Suprapubic skin (tissue), 4 donors: ENCODE results near the gene PDCD6IP. TPM values are rescaled to one million over a fixed set of nuclear protein-coding genes. Genes with fewer than 3 reads are reported as not detected.

Experiments used
- DNase-seq, 2 donors: peaks; one replicate each; pipeline ENCODE4 v3.0.0-alpha.2; 2019; ENCODE audit warnings: low spot score in 2 of 2
- H3K27ac ChIP-seq: fragments of 200-600 bp; sonication (generic); one replicate; pipeline ENCODE4 v1.5.1; 2019
- H3K27me3 ChIP-seq: fragments of 200-600 bp; sonication (generic); one replicate; pipeline ENCODE4 v1.5.1; 2019
- H3K36me3 ChIP-seq: fragments of 200-600 bp; sonication (generic); one replicate; pipeline ENCODE4 v1.5.1; 2019
- H3K4me1 ChIP-seq: fragments of 200-600 bp; sonication (generic); one replicate; pipeline ENCODE4 v1.5.1; 2019
- H3K4me3 ChIP-seq: fragments of 200-600 bp; sonication (generic); one replicate; pipeline ENCODE4 v1.5.1; 2019; ENCODE audit warnings: mild to moderate bottlenecking
- H3K9me3 ChIP-seq: fragments of 200-600 bp; sonication (generic); one replicate; pipeline ENCODE4 v1.5.1; 2019
- CTCF ChIP-seq, 2 donors: fragments of 200-600 bp in 1 of 2; fragments of 450-650 bp in 1 of 2; sonication (generic) in 1 of 2; IDR thresholded peaks; one replicate each; pipeline ENCODE4 v1.5.1; 2016 to 2019; ENCODE audit warnings: antibody characterized with exemption in 2 of 2, mild to moderate bottlenecking in 1 of 2, moderate library complexity in 1 of 2
- EP300 ChIP-seq: sonication (generic); formaldehyde crosslinking; IDR thresholded peaks from one replicate; pipeline ENCODE4 v1.6.1; 2017; ENCODE audit warnings: antibody characterized with exemption
- POLR2A ChIP-seq, 2 donors: fragments of 450-650 bp; IDR thresholded peaks; one replicate each; pipeline ENCODE4 v1.6.1; 2017; ENCODE audit warnings: antibody characterized with exemption in 2 of 2, mild to moderate bottlenecking in 2 of 2, moderate library complexity in 2 of 2
- POLR2AphosphoS5 ChIP-seq, 3 donors: sonication (generic); formaldehyde crosslinking; IDR thresholded peaks; one replicate each; pipeline ENCODE4 v1.6.1; 2017; ENCODE audit warnings: antibody characterized with exemption in 3 of 3
- WGBS: methylation state at CpG from one replicate; pipeline ENCODE4 v1.1.5; 2018; 5-methylcytosine and 5-hydroxymethylcytosine counted together
- total RNA-seq, 4 donors: library from RNA; depleted of rRNA; stranded (reverse); fragments of >200 nt; gene quantifications; one replicate each; pipeline ENCODE4 v1.1.0, GENCODE V29; 2016

PDCD6IP gene
- total RNA-seq, 4 donors from 2014 or later: 117 to 174 (median 135) TPM

DNA sequence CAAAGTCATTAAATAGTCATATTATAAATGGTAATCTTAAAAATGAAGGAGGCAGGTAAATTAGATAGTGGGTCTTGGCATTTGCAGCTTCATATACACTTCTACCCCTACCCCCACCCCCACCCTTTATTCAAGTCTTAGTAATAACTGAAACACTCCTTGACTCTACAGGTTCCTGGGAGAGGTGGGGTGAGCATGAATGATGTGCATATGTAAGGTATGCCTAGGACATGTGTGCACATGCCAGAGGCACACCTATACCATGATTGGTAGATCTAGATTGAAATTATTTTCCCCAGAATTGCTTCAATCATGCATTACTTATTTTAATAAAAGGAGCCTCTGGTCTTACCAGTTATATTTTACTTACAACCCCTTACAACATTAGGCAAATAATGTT is 40.1 kb upstream of the PDCD6IP start:
- no peak for DNase-seq
- H3K4me3 ChIP-seq: no peak overlapping the region
- H3K9me3 ChIP-seq: peaks cover 14% of the 10 kb centered on the region
- TF ChIP-seq POLR2AphosphoS5 (IDR thresholded peaks at IDR 0.05) (no peak), EP300 (no peak), POLR2A (IDR thresholded peaks at IDR 0.05) (no peak), CTCF (IDR thresholded peaks at IDR 0.05) (no peak)
- H3K36me3 ChIP-seq: no peaks in the 10 kb centered on the region
- H3K27me3 ChIP-seq: no peaks in the 10 kb centered on the region
- no peaks in the 10 kb centered on the region for H3K4me1 ChIP-seq
- H3K27ac ChIP-seq: no peak overlapping the region

GRCh38 chr3:33758864-33759263 is 39.6 kb upstream of the PDCD6IP start:
- TF ChIP-seq CTCF (IDR thresholded peaks at IDR 0.05): no peak
- TF ChIP-seq POLR2A (IDR thresholded peaks at IDR 0.05): no peak
- TF ChIP-seq EP300: no peak
- no peak for TF ChIP-seq POLR2AphosphoS5 (IDR thresholded peaks at IDR 0.05)
- no peak overlapping the region for H3K27ac ChIP-seq
- no peaks in the 10 kb centered on the region for H3K27me3 ChIP-seq
- no peaks in the 10 kb centered on the region for H3K4me1 ChIP-seq
- WGBS: 62% methylated on average over 2 of the region's 2 CpGs
- no peak for DNase-seq
- peaks cover 9% of the 10 kb centered on the region for H3K9me3 ChIP-seq
- no peaks in the 10 kb centered on the region for H3K36me3 ChIP-seq
- H3K4me3 ChIP-seq: no peak overlapping the region

DNA sequence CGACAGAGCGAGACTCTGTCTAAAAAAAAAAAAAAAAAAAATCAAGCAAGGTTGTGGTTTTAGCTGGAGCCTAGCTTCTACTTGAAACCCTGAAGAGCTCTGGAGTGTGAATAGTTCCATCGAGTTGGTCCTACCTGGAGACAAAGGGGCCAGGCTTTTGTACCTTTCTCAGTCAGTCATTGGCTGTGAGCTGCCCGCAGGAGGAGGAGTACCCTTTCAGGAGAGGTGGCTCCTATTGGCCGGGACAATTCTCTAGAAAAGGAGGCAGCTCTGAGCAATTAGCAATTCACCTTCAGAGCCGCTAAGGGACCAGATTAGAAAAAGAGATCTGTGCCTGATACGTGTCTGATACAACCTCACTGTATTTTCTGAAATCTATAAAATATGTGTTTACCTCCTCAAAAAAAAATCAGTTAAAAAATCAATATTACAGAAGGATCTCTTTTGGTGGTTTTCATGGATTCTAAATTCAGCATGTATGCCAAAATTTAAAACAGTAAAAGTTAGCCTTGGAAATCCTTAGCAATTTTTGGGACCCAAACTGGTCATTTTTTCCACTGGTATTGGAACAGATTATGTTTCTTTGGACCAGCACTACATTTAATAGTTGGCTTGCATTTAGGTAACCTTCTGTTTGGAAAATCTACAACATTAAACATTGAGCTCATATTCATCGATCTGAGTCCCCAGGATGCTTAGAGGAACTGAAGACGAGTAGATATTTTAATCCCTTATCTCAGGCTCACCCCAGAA is 29.7 kb upstream of the PDCD6IP start:
- no peak overlapping the region for H3K4me3 ChIP-seq
- TF ChIP-seq POLR2A (IDR thresholded peaks at IDR 0.05): no peak
- no peak for TF ChIP-seq POLR2AphosphoS5 (IDR thresholded peaks at IDR 0.05)
- TF ChIP-seq CTCF (IDR thresholded peaks at IDR 0.05): no peak
- no peak for TF ChIP-seq EP300
- DNase-seq: no peak
- H3K36me3 ChIP-seq: no peaks in the 10 kb centered on the region
- H3K9me3 ChIP-seq: no peaks in the 10 kb centered on the region
- H3K4me1 ChIP-seq: no peaks in the 10 kb centered on the region
- H3K27ac ChIP-seq: no peak overlapping the region
- no peaks in the 10 kb centered on the region for H3K27me3 ChIP-seq
- 91% methylated on average over 9 of the region's 9 CpGs for WGBS

- Histone ChIP-seq H3K4me1 (no peaks in the 10 kb centered on the region), H3K36me3 (no peaks in the 10 kb centered on the region), H3K27ac (no peak overlapping the region), H3K4me3 (no peak overlapping the region), H3K9me3 (no peaks in the 10 kb centered on the region), H3K27me3 (no peaks in the 10 kb centered on the region)
- DNase-seq: no peak
- no peak for TF ChIP-seq EP300
- TF ChIP-seq CTCF (IDR thresholded peaks at IDR 0.05): no peak
- 72% methylated on average over 2 of the region's 2 CpGs for WGBS
Observed at GRCh38 chr3:33773637-33774036, 24.8 kb upstream of the PDCD6IP start.

- H3K27me3 ChIP-seq: no peaks in the 10 kb centered on the region
- TF ChIP-seq CTCF (IDR thresholded peaks at IDR 0.05) (no peak), POLR2A (IDR thresholded peaks at IDR 0.05) (no peak), POLR2AphosphoS5 (IDR thresholded peaks at IDR 0.05) (no peak)
- no peaks in the 10 kb centered on the region for H3K9me3 ChIP-seq
- WGBS: 83% methylated on average over 3 of the region's 3 CpGs
- no peaks in the 10 kb centered on the region for H3K4me1 ChIP-seq
- no peak overlapping the region for H3K4me3 ChIP-seq
- DNase-seq: no peak
- no peak overlapping the region for H3K27ac ChIP-seq
- H3K36me3 ChIP-seq: no peaks in the 10 kb centered on the region
Observed at GRCh38 chr3:33775363-33775762, 23.1 kb upstream of the PDCD6IP start.
